NB4 (cell line): ENCODE data around the gene SLC26A8.
"Not testable (repeated sequence)": the region's sequence is repeated elsewhere in the genome, so short reads cannot be mapped to it uniquely, and the experiment has no call there.

Experiments
- DNase-seq: peaks from one replicate; pipeline ENCODE4 v3.0.0; 2010; ENCODE audit warnings: low read depth
- H3K4me3 ChIP-seq: one replicate; pipeline ENCODE4 v1.5.1; 2011; ENCODE audit warnings: mild to moderate bottlenecking, low read depth, low read length, moderate library complexity
- MAX ChIP-seq: IDR thresholded peaks from 2 replicates; pipeline ENCODE4 v1.6.1; 2011; ENCODE audit warnings: low read depth, low read length
- MYC ChIP-seq: IDR thresholded peaks from 2 replicates; pipeline ENCODE4 v1.6.1; 2011; ENCODE audit warnings: low read depth, low read length
- POLR2A ChIP-seq: IDR thresholded peaks from 2 replicates; pipeline ENCODE4 v1.6.1; 2011; ENCODE audit warnings: mild to moderate bottlenecking; ENCODE audit not compliant: insufficient read length; ENCODE audit errors: extremely low read depth
- TF ChIP-seq, protein P1 (sequence below): IDR thresholded peaks from one replicate; pipeline ENCODE4 v1.5.1; 2012; ENCODE audit warnings: low read depth, low read length

Gene SLC26A8

GRCh38 chr6:35911871-35912653 lies 112.4 kb downstream of the SLC26A8 start:
- TF ChIP-seq MAX (no peak), POLR2A (no peak), MYC (no peak)
- TF ChIP-seq, protein P1, sequence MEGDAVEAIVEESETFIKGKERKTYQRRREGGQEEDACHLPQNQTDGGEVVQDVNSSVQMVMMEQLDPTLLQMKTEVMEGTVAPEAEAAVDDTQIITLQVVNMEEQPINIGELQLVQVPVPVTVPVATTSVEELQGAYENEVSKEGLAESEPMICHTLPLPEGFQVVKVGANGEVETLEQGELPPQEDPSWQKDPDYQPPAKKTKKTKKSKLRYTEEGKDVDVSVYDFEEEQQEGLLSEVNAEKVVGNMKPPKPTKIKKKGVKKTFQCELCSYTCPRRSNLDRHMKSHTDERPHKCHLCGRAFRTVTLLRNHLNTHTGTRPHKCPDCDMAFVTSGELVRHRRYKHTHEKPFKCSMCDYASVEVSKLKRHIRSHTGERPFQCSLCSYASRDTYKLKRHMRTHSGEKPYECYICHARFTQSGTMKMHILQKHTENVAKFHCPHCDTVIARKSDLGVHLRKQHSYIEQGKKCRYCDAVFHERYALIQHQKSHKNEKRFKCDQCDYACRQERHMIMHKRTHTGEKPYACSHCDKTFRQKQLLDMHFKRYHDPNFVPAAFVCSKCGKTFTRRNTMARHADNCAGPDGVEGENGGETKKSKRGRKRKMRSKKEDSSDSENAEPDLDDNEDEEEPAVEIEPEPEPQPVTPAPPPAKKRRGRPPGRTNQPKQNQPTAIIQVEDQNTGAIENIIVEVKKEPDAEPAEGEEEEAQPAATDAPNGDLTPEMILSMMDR: no peak
- DNase-seq: peak; percentile 20
- no peak overlapping the region for H3K4me3 ChIP-seq

- DNase-seq, H3K4me3 ChIP-seq: not testable (repeated sequence)
Measured at GRCh38 chr6:35909571-35909970, 114.9 kb downstream of the SLC26A8 start.

DNA sequence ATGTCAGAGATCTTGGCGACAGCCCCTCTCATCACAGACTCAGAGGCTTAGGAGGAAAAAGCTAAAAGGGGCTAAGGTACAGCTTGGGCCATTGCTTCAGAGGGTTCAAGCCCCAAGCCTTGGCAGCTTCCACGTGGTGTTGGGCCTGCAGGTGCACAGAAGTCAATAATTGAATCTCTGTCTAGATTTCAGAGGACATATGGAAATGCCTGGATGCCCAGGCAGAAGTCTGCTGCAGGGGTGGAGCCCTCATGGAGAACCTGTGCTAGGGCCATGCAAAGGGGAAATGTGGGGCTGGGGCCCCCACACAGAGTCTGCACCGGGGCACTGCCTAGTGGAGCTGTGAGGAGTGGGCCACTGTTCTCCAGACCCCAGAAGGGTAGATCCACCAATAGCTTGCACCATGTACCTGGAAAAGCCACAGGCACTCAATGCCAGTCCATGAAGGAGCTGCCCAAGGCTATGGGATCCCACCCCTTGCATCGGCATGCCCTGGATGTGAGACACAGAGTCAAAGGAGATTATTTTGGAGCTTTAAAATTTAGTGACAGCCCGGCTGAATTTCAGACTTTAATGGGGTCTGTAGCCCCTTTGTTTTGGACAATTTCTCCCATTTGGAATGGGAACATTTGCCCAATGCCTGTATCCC lies 115.6 kb downstream of the SLC26A8 start:
- not testable (repeated sequence) for DNase-seq

GRCh38 chr6:35907750-35908149 lies 116.7 kb downstream of the SLC26A8 start:
- peak; percentile 48 for DNase-seq
- TF ChIP-seq POLR2A: no peak
- no peak for TF ChIP-seq MYC
- TF ChIP-seq, protein P1: no peak
- TF ChIP-seq MAX: no peak
- no peak overlapping the region for H3K4me3 ChIP-seq

More for the DNA sequence above, 115.6 kb downstream of the SLC26A8 start:
- H3K4me3 ChIP-seq: not testable (repeated sequence)

GRCh38 chr6:35906499-35906846 lies 118.0 kb downstream of the SLC26A8 start:
- no peak for TF ChIP-seq POLR2A
- TF ChIP-seq, protein P1: no peak
- TF ChIP-seq MYC: no peak
- TF ChIP-seq MAX: no peak
- DNase-seq: no peak

GRCh38 chr6:35905841-35906498 lies 118.5 kb downstream of the SLC26A8 start:
- no peak overlapping the region for H3K4me3 ChIP-seq
- TF ChIP-seq, protein P1: no peak
- no peak for TF ChIP-seq MYC
- no peak for TF ChIP-seq MAX
- TF ChIP-seq POLR2A: no peak
- no peak for DNase-seq

More at GRCh38 chr6:35906499-35906846, 118.0 kb downstream of the SLC26A8 start:
- H3K4me3 ChIP-seq: no peak overlapping the region
